HG02623 (cell line): ENCODE data around the gene MEI1.
"Not testable (repeated sequence)": the region's sequence is repeated elsewhere in the genome, so short reads cannot be mapped to it uniquely, and the experiment has no call there.

Source experiments
- ATAC-seq: cut with Tn5 transposase; IDR thresholded peaks from one replicate; pipeline ENCODE4 v1.9.1; 2021; ENCODE audit warnings: moderate library complexity; ENCODE audit not compliant: unreplicated experiment

Gene MEI1

DNA sequence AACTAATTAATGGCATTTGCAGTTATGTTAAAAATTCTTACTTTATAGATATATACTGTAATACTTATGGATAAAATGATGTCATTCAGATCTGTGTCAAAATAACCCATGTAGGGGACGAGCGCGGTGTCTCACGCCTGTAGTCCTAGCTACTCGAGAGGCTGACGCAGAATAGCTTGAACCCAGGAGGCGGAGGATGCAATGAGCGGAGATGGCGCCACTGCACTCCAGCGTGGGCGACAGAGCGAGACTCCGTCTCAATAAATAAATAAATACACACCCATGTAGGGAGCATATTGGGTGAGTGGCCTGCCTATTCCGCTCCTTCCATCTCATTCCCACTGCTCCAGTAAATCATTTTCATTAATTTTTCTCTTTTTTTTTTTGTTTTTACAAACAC lies 17.7 kb upstream of the MEI1 start:
- no peak for ATAC-seq

DNA sequence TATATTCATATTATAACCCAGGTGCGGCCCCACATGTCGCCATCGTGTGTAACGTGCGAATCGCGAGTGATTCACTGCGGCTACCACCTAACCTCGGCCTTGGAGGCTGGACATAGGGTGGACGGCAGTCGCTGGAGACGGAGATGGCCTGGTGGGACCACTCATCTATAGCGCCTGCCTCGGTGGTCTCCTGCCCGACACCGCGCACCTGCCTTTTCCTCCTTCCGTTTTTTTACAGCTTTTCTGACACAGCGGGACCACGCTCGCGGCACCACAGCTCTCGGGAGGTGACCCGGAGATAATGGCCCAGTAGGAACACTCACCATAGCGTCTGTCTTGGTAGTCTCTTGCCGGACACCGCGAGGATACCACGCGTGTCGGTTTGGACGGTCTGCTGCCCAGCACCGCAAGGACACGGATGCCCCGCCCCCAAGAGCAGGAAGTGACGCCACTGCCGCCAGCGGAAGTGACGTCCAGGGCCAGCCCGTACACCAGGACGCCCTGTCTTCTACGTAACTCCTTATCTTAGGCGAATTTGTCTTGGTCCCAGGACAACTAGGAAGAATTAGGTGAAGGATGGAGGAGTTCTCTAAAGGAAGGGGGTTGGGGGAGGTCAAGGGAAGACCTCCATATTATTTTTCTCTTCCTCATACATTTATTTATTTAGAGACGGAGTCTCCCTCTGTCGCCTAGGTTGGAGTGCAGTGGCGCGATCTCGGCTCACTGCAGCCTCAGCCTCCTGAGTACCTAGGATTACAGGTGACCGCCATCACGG lies 17.1 kb upstream of the MEI1 start:
- ATAC-seq: peak; percentile 70

DNA sequence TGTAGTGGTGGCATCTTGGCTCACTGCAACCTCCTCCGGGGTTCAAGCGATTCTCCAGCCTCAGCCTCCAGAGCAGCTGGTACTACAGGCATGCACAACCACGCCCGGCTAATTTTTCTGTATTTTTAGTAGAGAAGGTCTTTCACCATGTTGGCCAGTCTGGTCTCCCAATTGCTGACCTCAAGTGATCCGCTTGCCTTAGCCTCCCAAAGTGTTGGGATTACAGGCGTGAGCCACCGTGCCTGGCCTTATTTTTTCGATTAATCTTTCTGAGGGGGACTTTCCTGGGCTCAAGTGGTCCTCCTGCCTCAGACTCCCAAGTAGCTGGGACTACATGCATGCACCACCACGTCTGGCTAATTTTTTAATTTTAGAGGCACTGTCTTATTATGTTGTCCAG lies 16.3 kb upstream of the MEI1 start:
- ATAC-seq: no peak

DNA sequence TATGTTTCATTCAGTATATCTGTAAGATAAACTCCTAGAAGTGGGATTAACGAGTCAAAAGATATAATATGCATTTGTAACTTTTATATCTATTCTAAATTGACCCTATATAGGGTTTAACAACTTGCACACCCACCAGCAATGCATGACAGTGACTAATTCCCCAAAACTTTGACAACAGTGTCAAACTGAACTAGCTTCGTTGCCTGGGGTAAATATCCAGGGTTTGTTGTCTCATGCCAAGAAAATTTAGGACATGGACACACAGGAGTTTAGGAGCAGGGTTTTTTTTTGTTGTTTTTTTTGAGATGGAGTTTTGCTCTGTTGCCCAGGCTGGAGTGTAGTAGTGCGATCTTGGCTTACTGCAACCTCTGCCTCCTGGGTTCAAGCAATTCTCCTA lies 15.7 kb upstream of the MEI1 start:
- ATAC-seq: no peak

DNA sequence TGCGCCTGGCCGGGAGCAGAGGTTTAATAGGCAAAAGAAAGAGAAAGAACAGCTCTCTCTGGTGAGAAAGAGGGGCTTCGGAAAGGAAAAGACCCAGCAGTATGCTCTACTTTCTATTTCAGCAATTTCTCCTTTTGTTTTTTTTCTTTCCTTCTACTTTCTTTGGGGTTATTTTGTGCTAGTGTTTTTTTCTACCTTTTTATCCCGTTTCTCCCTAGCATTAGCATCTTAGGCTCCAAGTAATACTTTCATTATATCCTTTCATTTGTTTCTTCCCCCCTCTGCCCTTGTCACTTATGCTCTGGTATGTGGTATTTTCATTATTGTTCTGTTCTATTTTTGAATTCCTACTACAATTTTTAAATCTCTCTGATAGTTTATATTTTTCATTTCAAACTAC lies 15.1 kb upstream of the MEI1 start:
- ATAC-seq: no peak

DNA sequence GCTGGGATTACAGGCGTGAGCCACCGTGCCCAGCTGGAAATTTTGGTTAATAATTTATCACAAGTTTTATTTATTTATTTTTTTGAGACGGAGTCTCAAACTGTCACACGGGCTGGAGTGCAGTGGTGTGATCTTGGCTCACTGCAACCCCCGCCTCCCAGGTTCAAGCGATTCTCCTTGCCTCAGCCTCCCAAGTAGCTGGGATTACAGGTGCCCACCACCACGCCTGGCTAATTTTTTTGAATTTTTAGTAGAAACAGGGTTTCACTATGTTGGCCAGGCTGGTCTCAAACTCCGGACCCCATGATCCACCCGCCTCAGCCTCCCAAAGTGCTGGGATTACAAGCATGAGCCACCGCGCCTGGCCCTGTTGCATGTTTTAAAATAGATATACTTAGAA lies 12.4 kb upstream of the MEI1 start:
- not testable (repeated sequence) for ATAC-seq

DNA sequence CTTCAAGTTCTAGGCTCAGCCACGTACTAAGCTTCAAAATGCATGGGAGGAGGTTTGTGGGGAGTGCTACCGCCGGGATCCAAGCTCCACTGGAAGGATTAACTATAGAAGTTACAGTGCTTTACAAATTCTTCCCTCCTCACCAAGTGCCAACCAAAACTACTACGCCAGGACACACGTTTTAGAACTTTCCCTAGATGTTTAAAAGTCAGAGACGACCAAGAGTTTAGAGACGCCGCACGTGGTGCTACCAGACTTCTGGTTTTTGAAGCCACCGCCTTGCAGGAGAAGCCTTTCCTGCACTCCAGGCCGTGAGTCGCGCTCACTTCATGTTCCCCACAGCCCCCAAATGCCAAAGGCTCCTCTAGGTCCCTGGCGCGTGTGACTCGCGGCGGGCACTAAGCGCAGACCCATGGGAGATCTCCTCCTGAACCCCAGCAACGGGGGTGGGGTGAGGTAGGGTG lies 11.4 kb upstream of the MEI1 start:
- no peak for ATAC-seq

DNA sequence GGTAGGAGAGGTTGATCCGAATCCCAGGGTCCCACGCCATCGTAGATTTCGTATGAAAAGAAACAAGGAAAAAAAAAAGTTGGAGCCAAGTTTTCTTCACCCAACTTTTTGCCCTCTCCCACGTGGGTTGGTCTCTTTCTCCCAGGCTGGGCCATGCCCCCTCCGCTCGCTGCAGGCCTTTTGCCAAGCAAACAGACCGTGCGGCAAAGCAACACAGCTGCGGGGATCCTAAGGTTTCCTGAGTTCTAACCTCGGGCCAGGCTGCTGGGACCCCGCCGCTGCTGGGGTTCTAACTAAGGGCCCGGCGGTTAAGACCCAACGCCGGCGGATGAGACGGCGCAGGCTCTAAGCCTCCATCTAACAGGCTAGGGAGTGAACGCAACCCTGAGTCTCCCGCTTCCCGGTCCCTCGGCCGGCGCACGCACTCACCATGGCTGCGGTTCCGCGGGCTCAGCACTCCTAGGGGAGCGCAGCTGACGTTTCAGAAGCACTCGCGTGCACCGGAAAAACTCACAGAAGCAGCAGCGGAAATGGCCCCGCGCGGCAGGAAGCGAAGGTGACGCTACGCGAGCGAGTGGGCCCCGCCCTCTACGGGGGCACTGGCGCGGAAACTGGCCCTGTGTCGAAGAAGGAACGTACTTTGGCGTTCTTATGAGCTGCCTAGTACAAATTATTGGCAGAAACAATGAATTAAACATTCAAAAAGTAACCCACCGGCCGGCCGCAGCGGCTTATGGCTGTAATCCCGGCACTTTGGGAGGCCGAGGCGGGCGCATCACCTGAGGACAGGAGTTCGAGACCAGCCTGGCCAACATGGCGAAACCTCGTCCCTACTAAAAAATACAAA lies 10.7 kb upstream of the MEI1 start, which contains the start of gene SNU13:
TSS of gene SNU13 (minus strand) at position 503 of the 847 bp plus-strand sequence. CDS start at position 432, 71 bp downstream.
- peak; percentile 86 for ATAC-seq

DNA sequence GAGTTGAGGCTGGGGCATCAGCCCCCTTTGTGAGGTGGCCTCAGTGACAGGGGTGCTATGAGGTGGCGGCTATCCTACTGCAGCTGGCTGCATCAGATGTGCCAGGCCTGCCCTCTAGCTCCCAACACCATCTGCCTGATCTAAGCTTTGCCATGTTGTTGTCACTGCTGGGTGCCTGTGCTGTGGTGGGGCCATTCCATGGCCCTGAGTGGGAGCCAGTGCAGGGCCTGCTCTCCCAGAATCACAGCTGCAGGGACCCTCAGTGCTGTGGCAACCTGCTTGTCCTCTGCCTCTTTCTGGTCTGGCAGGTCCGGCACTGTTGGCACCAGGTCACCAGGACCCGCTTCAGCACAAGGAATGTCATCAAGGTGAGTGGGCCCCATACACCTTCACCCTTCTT lies 8.8 kb upstream of the MEI1 start:
- no peak for ATAC-seq

DNA sequence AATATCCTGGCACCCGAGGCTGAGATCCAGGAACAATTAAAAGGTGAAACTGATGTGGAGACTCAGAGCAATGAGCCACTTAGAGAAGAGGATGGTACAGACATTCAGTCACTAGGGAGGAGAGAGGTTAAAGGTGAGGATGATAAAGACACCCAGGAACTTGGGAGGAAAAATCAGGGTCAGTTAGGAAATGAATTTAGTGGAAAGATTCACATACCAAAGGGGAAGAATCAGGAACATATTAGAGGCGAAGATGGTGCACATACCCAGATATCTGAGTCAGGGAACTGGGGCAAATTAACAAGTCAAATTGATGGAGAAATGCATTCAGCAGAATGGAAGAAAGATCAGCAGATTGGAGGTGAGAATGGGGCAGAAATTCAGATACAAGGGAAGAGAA lies 4.1 kb upstream of the MEI1 start:
- ATAC-seq: no peak

DNA sequence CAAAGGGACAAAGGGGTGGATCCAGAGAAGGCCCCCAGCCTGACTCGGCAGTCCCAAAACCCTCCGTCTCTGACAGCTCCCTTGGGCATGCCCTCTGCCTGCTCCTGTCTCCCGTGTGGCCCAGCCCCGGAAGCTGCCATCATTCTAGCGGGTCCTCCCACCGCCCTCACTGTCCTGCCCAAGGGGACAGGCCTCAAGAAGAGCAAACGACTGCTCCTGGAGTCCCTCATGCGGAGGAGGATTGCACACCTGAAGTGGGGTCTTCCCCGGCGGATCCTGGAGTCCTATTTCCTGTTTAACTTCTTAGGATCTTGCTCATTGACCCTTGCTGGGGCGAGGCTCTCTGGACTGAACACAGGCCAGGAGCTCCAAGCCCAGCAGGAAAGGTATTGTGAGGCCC lies 2.6 kb upstream of the MEI1 start:
- no peak for ATAC-seq

DNA sequence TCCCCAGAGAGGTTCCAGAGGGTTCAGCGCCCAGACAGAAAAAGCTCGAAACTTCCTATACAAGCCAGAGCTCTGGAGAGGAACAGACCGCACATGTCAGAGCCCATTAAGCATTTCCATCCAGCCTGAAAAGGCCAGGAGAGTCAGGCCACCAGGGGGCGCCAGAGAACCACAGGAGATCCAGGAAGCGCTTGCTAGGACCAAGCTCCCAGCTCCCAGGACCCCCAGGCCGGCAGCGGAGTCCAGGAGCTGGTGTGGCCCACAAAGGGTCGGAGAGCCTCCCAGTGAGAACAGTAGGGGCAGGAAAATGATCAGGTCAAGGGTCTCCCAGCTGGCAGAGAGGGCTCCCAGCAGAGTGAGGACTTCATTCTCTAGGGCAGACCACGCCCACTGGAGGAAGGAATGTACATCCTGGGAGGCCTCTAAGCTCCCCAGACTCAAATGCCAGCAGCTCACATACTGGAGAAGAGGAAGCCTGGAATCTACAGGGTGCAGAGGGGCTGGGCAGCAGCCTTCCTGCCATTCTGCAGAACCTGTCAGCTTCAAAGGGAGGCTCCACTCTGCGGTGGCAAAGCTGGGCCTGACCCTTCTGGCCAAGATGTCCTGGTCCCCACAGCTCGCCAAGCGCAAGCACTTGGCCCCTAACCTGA lies 2.1 kb upstream of the MEI1 start:
- no peak for ATAC-seq

DNA sequence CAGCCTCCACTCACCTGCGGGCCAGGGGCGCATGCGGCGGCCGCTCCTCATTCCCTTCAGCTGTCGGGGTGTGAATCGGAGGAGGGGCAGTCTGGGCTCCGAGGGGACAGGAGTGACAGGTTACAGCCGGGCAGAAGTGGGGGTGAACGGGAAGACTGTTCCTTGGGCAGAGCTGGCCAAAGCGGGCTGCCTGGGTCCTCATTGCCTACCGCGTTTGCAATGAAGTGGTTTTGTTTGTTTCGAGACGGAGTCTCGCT lies 733 bp downstream of the MEI1 start:
- ATAC-seq: no peak

DNA sequence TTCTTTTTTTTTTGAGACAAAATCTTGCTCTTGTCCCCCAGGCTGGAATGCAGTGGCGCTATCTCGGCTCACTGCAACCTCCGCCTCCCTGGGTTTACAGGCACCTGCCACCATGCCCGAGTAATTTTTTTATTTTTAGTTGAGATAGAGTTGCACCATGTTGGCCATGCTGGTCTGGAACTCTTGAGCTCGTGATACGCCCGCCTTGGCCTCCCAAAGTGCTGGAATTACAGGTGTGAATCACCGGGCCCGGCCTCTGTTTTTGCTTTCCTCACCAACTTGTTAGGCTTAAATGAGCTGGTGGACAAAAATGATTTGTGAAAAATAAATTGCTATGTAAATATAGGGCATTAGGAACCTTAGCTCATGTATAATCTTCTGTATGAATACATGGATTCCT lies 3.5 kb downstream of the MEI1 start:
- ATAC-seq: no peak

DNA sequence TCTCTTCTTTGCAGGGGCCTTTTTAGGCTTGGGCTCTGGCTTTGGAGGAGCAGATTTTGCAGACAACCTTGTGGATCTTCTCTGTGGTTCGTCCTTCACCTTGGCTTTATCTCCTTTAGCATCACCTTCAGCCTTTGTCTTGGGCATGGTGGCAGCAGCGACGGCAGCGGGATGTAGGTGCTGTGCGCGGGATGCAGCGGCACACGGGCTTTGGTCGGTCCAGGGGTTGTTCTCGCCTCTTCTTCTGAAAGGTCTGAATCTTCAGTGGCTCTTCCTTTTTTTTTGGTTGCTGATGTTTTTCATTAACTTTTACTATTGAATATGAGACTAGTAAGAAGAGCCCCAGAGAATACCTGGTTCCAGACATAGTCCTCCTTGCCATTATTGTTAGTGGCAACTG lies 10.0 kb downstream of the MEI1 start:
- no peak for ATAC-seq

DNA sequence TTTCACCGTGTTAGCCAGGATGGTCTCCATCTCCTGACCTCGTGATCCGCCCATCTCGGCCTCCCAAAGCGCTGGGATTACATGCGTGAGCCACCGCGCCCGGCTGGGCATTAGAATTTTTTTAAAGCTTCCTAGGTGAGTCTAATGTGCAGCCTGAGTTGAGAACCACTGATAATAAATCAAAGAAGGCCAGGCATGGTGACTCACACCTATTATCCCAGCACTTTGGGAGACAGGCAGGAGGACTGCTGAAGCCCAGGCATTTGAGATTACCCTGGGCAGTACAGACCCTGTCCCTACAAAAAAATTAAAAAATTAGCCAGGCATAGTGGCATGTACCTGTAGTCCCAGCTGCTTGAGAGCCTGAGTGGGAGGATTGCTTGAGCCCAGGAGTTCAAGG lies 13.7 kb downstream of the MEI1 start:
- no peak for ATAC-seq

DNA sequence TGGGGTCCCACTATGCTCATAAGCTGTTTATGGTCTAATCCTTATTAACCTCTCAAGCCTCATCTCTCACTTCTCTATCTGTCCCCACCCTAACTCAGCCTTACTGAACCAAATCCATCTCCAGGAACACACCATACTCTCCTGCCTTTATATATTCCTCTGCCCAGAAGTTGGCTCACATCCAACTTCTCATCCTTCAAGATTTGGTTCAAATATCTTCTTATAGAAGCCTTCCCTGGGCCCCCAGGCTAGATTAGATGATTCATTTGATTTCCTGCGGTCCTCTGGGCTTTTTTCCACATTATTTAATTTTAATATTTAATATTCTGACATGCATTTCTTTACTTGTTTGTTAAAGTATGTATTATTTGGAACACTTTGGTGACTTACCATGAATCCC lies 23.2 kb downstream of the MEI1 start:
- no peak for ATAC-seq

DNA sequence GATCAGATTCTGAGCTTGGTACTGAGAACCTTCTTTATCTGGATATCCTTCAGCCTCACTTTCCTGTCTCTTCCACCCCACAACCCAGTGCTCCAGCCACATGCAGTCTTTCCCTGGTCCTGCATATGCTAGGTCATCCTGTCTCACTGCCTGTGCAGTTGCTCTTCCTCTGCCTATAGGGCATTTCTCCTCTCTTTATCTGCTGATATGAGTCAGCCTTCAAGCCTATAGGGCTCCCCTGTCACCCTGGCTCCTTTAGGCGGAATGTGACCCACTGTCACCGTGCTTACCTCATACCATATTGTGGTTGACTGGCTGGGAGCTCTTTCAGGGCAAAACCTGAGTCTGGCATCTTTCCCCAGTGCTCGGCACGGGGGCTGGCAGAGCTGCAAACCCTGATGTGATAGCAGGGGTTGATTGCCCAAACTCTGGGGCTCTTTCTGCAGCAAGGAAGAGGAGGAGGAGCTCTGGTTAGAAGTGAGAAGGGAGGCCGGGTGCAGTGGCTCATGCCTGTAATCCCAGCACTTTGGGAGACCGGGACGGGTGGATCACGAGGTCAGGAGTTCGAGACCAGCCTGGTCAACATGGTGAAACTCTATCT lies 26.3 kb downstream of the MEI1 start:
- ATAC-seq: no peak

DNA sequence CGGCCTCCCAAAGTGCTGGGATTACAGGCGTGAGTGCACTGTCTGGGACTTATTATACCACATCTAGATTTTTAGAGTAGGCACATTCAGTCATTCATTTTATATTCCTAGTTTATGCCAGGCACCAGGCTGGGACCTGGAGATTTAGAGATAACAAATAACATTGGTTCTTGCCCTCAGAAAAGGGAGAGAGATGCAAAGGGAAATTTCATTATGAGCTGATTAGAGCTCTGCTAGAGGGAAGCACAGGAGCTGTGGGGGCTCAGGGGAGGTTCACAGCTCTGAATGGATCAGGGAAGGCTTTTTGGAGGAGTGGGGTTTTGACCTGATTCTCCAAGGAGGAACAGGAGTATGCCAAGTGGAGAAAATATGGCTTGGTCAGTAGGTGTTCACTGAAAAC lies 32.3 kb downstream of the MEI1 start:
- no peak for ATAC-seq

DNA sequence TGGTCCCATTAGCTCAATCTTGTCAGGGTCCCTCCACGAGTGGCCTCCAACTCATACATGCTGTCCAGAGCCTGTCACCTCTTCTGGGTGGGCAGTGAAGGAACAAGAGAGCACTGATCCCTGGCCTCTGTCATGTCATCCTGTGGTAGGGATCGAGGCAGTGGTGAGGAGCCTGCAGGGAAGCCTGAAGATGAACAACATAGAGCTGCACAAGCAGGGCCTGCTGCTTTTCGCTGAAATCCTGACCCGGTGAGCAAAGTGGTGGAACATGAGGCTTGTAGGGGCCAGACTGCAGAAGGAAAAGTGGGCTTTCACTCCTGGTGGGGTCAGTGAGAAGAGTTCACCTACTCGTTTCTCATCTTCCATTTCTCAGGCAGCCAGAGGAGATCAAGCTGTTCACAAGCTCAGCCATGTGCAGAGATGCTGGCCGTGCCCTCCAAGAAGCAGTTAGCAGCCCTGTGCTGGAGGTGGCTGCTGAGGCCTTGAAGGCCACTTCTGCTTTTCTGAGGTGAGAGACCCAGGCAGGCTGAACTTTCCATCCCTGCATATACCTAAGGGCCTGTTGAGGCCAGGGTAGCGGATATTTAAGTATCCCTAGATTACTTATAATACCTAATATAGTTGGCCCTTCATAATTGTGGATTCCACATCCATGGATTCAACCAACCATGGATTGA lies 32.9 kb downstream of the MEI1 start:
- ATAC-seq: no peak

DNA sequence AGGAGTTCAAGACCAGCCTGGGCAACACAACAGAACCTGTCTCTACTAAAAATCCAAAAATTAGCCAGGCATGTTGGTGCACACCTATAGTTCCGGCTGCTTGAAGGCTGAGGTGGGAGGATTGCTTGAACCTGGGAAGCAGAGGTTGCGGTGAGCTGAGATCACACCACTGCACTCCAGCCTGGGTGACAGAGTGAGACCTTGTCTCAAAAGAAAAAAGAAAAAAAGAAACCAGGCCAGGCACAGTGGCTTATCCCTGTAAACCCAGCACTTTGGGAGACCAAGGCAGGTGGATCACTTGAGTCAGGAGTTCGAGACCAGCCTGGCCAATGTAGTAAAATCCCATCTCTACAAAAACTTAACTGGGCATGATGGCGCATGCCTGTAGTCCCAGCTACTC lies 33.9 kb downstream of the MEI1 start:
- not testable (repeated sequence) for ATAC-seq
